ENCODE results near the gene MIF. TPM values are rescaled to one million over a fixed set of nuclear protein-coding genes. Genes with fewer than 3 reads are reported as not detected.
A peak's percentile ranks its signal among the peaks of the same experiment; 100 is the strongest.

The MIF gene
- total RNA-seq, 1 donor from 2014 or later, result 581 TPM

- Mint-ChIP-seq H3K4me3 (ENCODE audit: unreplicated experiment) (peak overlapping the region; percentile 84), H3K4me1 (ENCODE audit: low read depth, unreplicated experiment) (peaks cover 10% of the 10 kb centered on the region), H3K27me3 (ENCODE audit: unreplicated experiment) (peaks cover 20% of the 10 kb centered on the region), H3K9me3 (ENCODE audit: unreplicated experiment) (peaks cover 17% of the 10 kb centered on the region), H3K27ac (ENCODE audit: unreplicated experiment) (peak overlapping the region; percentile 93), H3K36me3 (ENCODE audit: unreplicated experiment) (no peaks in the 10 kb centered on the region)
- TF ChIP-seq, protein P1, sequence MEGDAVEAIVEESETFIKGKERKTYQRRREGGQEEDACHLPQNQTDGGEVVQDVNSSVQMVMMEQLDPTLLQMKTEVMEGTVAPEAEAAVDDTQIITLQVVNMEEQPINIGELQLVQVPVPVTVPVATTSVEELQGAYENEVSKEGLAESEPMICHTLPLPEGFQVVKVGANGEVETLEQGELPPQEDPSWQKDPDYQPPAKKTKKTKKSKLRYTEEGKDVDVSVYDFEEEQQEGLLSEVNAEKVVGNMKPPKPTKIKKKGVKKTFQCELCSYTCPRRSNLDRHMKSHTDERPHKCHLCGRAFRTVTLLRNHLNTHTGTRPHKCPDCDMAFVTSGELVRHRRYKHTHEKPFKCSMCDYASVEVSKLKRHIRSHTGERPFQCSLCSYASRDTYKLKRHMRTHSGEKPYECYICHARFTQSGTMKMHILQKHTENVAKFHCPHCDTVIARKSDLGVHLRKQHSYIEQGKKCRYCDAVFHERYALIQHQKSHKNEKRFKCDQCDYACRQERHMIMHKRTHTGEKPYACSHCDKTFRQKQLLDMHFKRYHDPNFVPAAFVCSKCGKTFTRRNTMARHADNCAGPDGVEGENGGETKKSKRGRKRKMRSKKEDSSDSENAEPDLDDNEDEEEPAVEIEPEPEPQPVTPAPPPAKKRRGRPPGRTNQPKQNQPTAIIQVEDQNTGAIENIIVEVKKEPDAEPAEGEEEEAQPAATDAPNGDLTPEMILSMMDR (IDR thresholded peaks at IDR 0.05; ENCODE audit: partially characterized antibody, unreplicated experiment), result no peak
- DNase-seq, result no peak
Measured at GRCh38 chr22:23893121-23893944, 850 bp upstream of the MIF start.

DNA sequence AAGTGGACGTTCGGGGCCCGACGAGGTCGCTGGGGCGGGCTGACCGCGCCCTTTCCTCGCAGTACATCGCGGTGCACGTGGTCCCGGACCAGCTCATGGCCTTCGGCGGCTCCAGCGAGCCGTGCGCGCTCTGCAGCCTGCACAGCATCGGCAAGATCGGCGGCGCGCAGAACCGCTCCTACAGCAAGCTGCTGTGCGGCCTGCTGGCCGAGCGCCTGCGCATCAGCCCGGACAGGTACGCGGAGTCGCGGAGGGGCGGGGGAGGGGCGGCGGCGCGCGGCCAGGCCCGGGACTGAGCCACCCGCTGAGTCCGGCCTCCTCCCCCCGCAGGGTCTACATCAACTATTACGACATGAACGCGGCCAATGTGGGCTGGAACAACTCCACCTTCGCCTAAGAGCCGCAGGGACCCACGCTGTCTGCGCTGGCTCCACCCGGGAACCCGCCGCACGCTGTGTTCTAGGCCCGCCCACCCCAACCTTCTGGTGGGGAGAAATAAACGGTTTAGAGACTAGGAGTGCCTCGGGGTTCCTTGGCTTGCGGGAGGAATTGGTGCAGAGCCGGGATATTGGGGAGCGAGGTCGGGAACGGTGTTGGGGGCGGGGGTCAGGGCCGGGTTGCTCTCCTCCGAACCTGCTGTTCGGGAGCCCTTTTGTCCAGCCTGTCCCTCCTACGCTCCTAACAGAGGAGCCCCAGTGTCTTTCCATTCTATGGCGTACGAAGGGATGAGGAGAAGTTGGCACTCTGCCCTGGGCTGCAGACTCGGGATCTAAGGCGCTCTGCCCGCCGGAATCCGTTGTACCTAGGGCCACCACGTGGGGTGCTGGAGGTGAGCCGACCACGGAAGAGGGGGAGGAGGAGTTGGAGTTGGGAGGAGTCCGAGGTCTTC lies 771 bp downstream of the MIF start:
- Mint-ChIP-seq H3K4me1 (ENCODE audit: low read depth, unreplicated experiment) (peaks cover 10% of the 10 kb centered on the region), H3K36me3 (ENCODE audit: unreplicated experiment) (no peaks in the 10 kb centered on the region), H3K4me3 (ENCODE audit: unreplicated experiment) (peak overlapping the region; percentile 92), H3K27ac (ENCODE audit: unreplicated experiment) (peak overlapping the region; percentile 89), H3K9me3 (ENCODE audit: unreplicated experiment) (peaks cover 17% of the 10 kb centered on the region), H3K27me3 (ENCODE audit: unreplicated experiment) (peaks cover 20% of the 10 kb centered on the region)
- TF ChIP-seq, protein P1 (IDR thresholded peaks at IDR 0.05; ENCODE audit: partially characterized antibody, unreplicated experiment), result peak; percentile 64
- DNase-seq, result peak; percentile 80

- Mint-ChIP-seq H3K4me3 (ENCODE audit: unreplicated experiment) (peak overlapping the region; percentile 92), H3K27me3 (ENCODE audit: unreplicated experiment) (peaks cover 20% of the 10 kb centered on the region)
- no peak for DNase-seq
Measured at GRCh38 chr22:23895599-23896144, 1.5 kb downstream of the MIF start.

DNA sequence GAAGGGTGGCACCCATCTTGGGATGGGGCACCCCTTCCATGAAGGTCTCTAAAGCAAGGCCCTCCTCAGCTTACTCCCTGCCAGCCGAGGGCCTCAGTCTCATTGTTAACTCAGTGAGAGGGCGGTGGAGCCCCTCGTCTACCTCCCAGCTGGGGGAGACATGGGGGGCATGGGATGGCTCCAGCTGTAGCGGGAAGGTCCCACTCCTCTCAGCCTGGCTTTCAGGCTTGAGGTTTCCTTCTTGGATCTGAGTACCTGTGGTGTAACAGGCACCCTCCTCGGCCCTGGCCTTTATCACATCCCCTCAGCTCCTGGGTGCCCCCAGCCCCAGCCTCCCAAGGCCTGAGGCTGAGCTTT lies 2.0 kb downstream of the MIF start:
- Mint-ChIP-seq H3K27me3 (ENCODE audit: unreplicated experiment) (peaks cover 20% of the 10 kb centered on the region), H3K4me1 (ENCODE audit: low read depth, unreplicated experiment) (peaks cover 10% of the 10 kb centered on the region), H3K27ac (ENCODE audit: unreplicated experiment) (no peak overlapping the region), H3K36me3 (ENCODE audit: unreplicated experiment) (peaks cover 7% of the 10 kb centered on the region), H3K4me3 (ENCODE audit: unreplicated experiment) (peak overlapping the region; percentile 92), H3K9me3 (ENCODE audit: unreplicated experiment) (peaks cover 17% of the 10 kb centered on the region)
- TF ChIP-seq, protein P1 (IDR thresholded peaks at IDR 0.05; ENCODE audit: partially characterized antibody, unreplicated experiment), result no peak
- no peak for DNase-seq

More at GRCh38 chr22:23895599-23896144, 1.5 kb downstream of the MIF start:
- Mint-ChIP-seq H3K27ac (ENCODE audit: unreplicated experiment) (peak overlapping the region; percentile 89), H3K9me3 (ENCODE audit: unreplicated experiment) (peaks cover 17% of the 10 kb centered on the region), H3K4me1 (ENCODE audit: low read depth, unreplicated experiment) (peaks cover 10% of the 10 kb centered on the region), H3K36me3 (ENCODE audit: unreplicated experiment) (peaks cover 3% of the 10 kb centered on the region)
- TF ChIP-seq, protein P1 (IDR thresholded peaks at IDR 0.05; ENCODE audit: partially characterized antibody, unreplicated experiment), result no peak
